HUES48 (cell line): ENCODE data around the gene RNF111.

ENCODE experiments used
- H3K27ac ChIP-seq: one replicate; pipeline ENCODE4 v1.7.0; 2013; ENCODE audit warnings: low read depth, low read length, inconsistent platforms
- H3K27me3 ChIP-seq: 2 replicates; pipeline ENCODE4 v1.6.1; 2013; ENCODE audit warnings: mild to moderate bottlenecking, low read length; ENCODE audit not compliant: control insufficient read depth, insufficient read depth
- H3K36me3 ChIP-seq: 2 replicates; pipeline ENCODE4 v1.6.1; 2013; ENCODE audit warnings: low read length; ENCODE audit not compliant: control insufficient read depth, insufficient read depth
- H3K4me1 ChIP-seq: 2 replicates; pipeline ENCODE4 v1.6.1; 2013; ENCODE audit warnings: mild to moderate bottlenecking, low read length; ENCODE audit not compliant: control insufficient read depth, insufficient read depth
- H3K4me3 ChIP-seq: 2 replicates; pipeline ENCODE4 v1.5.1; 2013; ENCODE audit warnings: mild to moderate bottlenecking, low read depth, low read length
- H3K9ac ChIP-seq: 2 replicates; pipeline ENCODE4 v1.6.1; 2013; ENCODE audit warnings: mild to moderate bottlenecking, low read depth, low read length, moderate library complexity
- H3K9me3 ChIP-seq: 2 replicates; pipeline ENCODE4 v1.6.1; 2013; ENCODE audit warnings: low read length; ENCODE audit not compliant: control insufficient read depth, insufficient read depth

Gene RNF111

GRCh38 chr15:59001946-59002345 lies 14.5 kb downstream of the RNF111 start:
- Histone ChIP-seq H3K27ac (no peak overlapping the region), H3K4me1 (no peaks in the 10 kb centered on the region), H3K36me3 (0 out of 2 replicates have a peak, but pooled peaks cover 15% of the 10 kb centered on the region), H3K9ac (no peak overlapping the region), H3K4me3 (no peak overlapping the region), H3K27me3 (no peaks in the 10 kb centered on the region), H3K9me3 (no peaks in the 10 kb centered on the region)

- Histone ChIP-seq H3K9me3 (no peaks in the 10 kb centered on the region), H3K27me3 (no peaks in the 10 kb centered on the region), H3K4me1 (no peaks in the 10 kb centered on the region), H3K9ac (no peak overlapping the region), H3K4me3 (no peak overlapping the region), H3K27ac (no peak overlapping the region), H3K36me3 (0 out of 2 replicates have a peak, but pooled peaks cover 15% of the 10 kb centered on the region)
Measured at GRCh38 chr15:59002418-59002859, 15.0 kb downstream of the RNF111 start.

- no peaks in the 10 kb centered on the region for H3K27me3 ChIP-seq
- H3K4me1 ChIP-seq: no peaks in the 10 kb centered on the region
- no peak overlapping the region for H3K27ac ChIP-seq
- H3K36me3 ChIP-seq: 0 out of 2 replicates have a peak, but pooled peaks cover 15% of the 10 kb centered on the region
- no peak overlapping the region for H3K4me3 ChIP-seq
- H3K9ac ChIP-seq: no peak overlapping the region
- H3K9me3 ChIP-seq: no peaks in the 10 kb centered on the region
Measured at GRCh38 chr15:59005579-59005978, 18.1 kb downstream of the RNF111 start.

GRCh38 chr15:59008086-59008485 lies 20.6 kb downstream of the RNF111 start:
- Histone ChIP-seq H3K4me1 (no peaks in the 10 kb centered on the region), H3K4me3 (no peak overlapping the region), H3K9ac (no peak overlapping the region), H3K36me3 (0 out of 2 replicates have a peak, but pooled peaks cover 15% of the 10 kb centered on the region), H3K27me3 (no peaks in the 10 kb centered on the region), H3K9me3 (no peaks in the 10 kb centered on the region), H3K27ac (no peak overlapping the region)

- Histone ChIP-seq H3K9me3 (no peaks in the 10 kb centered on the region), H3K9ac (no peak overlapping the region), H3K4me1 (peaks cover 5% of the 10 kb centered on the region; the same call in 1 of the 2 replicates), H3K4me3 (no peak overlapping the region), H3K27ac (no peak overlapping the region), H3K36me3 (no peaks in the 10 kb centered on the region), H3K27me3 (no peaks in the 10 kb centered on the region)
Measured at GRCh38 chr15:59011262-59011952, 23.9 kb downstream of the RNF111 start.

GRCh38 chr15:59013246-59013873 lies 25.9 kb downstream of the RNF111 start:
- no peak overlapping the region for H3K9ac ChIP-seq
- H3K36me3 ChIP-seq: no peaks in the 10 kb centered on the region

GRCh38 chr15:59014068-59014467 lies 26.6 kb downstream of the RNF111 start:
- Histone ChIP-seq H3K9me3 (no peaks in the 10 kb centered on the region), H3K4me3 (no peak overlapping the region), H3K27ac (no peak overlapping the region)

More at GRCh38 chr15:59013246-59013873, 25.9 kb downstream of the RNF111 start:
- Histone ChIP-seq H3K27ac (no peak overlapping the region), H3K27me3 (no peaks in the 10 kb centered on the region), H3K9me3 (no peaks in the 10 kb centered on the region), H3K4me1 (peaks cover 5% of the 10 kb centered on the region; the same call in 1 of the 2 replicates), H3K4me3 (no peak overlapping the region)

GRCh38 chr15:59017449-59017848 lies 30.0 kb downstream of the RNF111 start:
- H3K27ac ChIP-seq: no peak overlapping the region
- no peak overlapping the region for H3K4me3 ChIP-seq
- no peaks in the 10 kb centered on the region for H3K9me3 ChIP-seq
- no peaks in the 10 kb centered on the region for H3K27me3 ChIP-seq
- peaks cover under 1% of the 10 kb centered on the region; the same call in 1 of the 2 replicates for H3K36me3 ChIP-seq
- no peak overlapping the region for H3K9ac ChIP-seq
- H3K4me1 ChIP-seq: peaks cover 5% of the 10 kb centered on the region; the same call in 1 of the 2 replicates

More at GRCh38 chr15:59014068-59014467, 26.6 kb downstream of the RNF111 start:
- no peak overlapping the region; the same call in 1 of the 2 replicates for H3K9ac ChIP-seq
- peaks cover 5% of the 10 kb centered on the region; the same call in 1 of the 2 replicates for H3K4me1 ChIP-seq
- no peaks in the 10 kb centered on the region for H3K36me3 ChIP-seq
- no peaks in the 10 kb centered on the region for H3K27me3 ChIP-seq

- peaks cover 3% of the 10 kb centered on the region; the same call in 1 of the 2 replicates for H3K36me3 ChIP-seq
- H3K4me1 ChIP-seq: no peaks in the 10 kb centered on the region
- H3K4me3 ChIP-seq: no peak overlapping the region
- no peak overlapping the region for H3K27ac ChIP-seq
- no peaks in the 10 kb centered on the region for H3K9me3 ChIP-seq
- H3K27me3 ChIP-seq: no peaks in the 10 kb centered on the region
- no peak overlapping the region for H3K9ac ChIP-seq
Measured at GRCh38 chr15:59018833-59019232, 31.4 kb downstream of the RNF111 start.

GRCh38 chr15:59020322-59020721 lies 32.9 kb downstream of the RNF111 start:
- Histone ChIP-seq H3K27ac (no peak overlapping the region), H3K36me3 (peaks cover 3% of the 10 kb centered on the region; the same call in 1 of the 2 replicates), H3K4me3 (no peak overlapping the region), H3K4me1 (no peaks in the 10 kb centered on the region), H3K9ac (no peak overlapping the region), H3K9me3 (no peaks in the 10 kb centered on the region), H3K27me3 (no peaks in the 10 kb centered on the region)

GRCh38 chr15:59022188-59022587 lies 34.7 kb downstream of the RNF111 start:
- no peaks in the 10 kb centered on the region for H3K4me1 ChIP-seq
- no peak overlapping the region for H3K4me3 ChIP-seq
- H3K9ac ChIP-seq: no peak overlapping the region

More at GRCh38 chr15:59022188-59022587, 34.7 kb downstream of the RNF111 start:
- Histone ChIP-seq H3K27ac (no peak overlapping the region), H3K36me3 (peaks cover 3% of the 10 kb centered on the region; the same call in 1 of the 2 replicates), H3K9me3 (no peaks in the 10 kb centered on the region), H3K27me3 (no peaks in the 10 kb centered on the region)
